ENCODE measurements around the gene SLC16A13. TPM values are rescaled to one million over a fixed set of nuclear protein-coding genes. Genes with fewer than 3 reads are reported as not detected.
A peak's percentile ranks its signal among the peaks of the same experiment; 100 is the strongest.
"Not testable (repeated sequence)": the region's sequence is repeated elsewhere in the genome, so short reads cannot be mapped to it uniquely, and the experiment has no call there.

The SLC16A13 gene
- total and polyA plus RNA-seq, 2 donors (not counting 3 experiments of a cell fraction or from before 2014, with no cell fraction given), result 16.8 to 24.7 TPM

- no peaks in the 10 kb centered on the region for H3K9me1 ChIP-seq (replicated peaks; ENCODE audit: control insufficient read depth, extremely low read depth, insufficient read depth, low read length)
- H3K4me3 ChIP-seq (replicated peaks in 1 of 3; ENCODE audit: insufficient read depth in 1 of 3, low read depth in 1 of 3, low read length in 3 of 3), result no peak overlapping the region
- H3K9ac ChIP-seq (replicated peaks; ENCODE audit: extremely low read depth, insufficient read depth, low read length), result no peak overlapping the region
- FAIRE-seq (no peak), DNase-seq (ENCODE audit: low read depth, low spot score) (no peak)
- CTCF ChIA-PET, result interaction anchor here (0.8 to 5.9 kb wide), 12 partner anchors 8 to 248 kb away, joined by 3 to 223 read pairs (median 3); no protein-coding TSS in a partner anchor
- H3K27ac ChIP-seq (ENCODE audit: insufficient read depth, low read depth, low read length), result no peak overlapping the region
- intact Hi-C loops (cut with micrococcal nuclease) (no loop called here), dilution Hi-C loops (cut with MboI; ENCODE audit: extremely low pct_ligation_motif_present, low sequenced_read_pairs) (no loop called here)
- peaks cover 13% of the 10 kb centered on the region for H3K4me1 ChIP-seq (ENCODE audit: control insufficient read depth, extremely low read depth, insufficient read depth, low read length)
- H3K27me3 ChIP-seq (ENCODE audit: control insufficient read depth in 2 of 2, insufficient read depth in 2 of 2, low read length in 2 of 2), result no peaks in the 10 kb centered on the region
- peak overlapping the region; percentile 17 for H2AFZ ChIP-seq (ENCODE audit: low read depth, low read length)
- H3K4me2 ChIP-seq (ENCODE audit: insufficient read depth, low read length), result no peak overlapping the region
- H3K79me2 ChIP-seq (ENCODE audit: control insufficient read depth, insufficient read depth, low read length), result no peaks in the 10 kb centered on the region
- POLR2A ChIA-PET, result no interaction called here
- H3K9me3 ChIP-seq (replicated peaks; ENCODE audit: control insufficient read depth, insufficient read depth, low read length), result no peaks in the 10 kb centered on the region
- BruUV-seq (replicated peaks), result no TSS peak
- TF ChIP-seq MYC (IDR thresholded peaks at IDR 0.05; ENCODE audit: low read depth, low read length), result no peak
- no peak for TF ChIP-seq JUN (IDR thresholded peaks at IDR 0.05; ENCODE audit: borderline replicate concordance, insufficient read depth, insufficient read length, low read depth)
- no peak for TF ChIP-seq POLR2AphosphoS5 (IDR thresholded peaks at IDR 0.05; ENCODE audit: insufficient read depth, low read depth, low read length)
- TF ChIP-seq, protein P1, sequence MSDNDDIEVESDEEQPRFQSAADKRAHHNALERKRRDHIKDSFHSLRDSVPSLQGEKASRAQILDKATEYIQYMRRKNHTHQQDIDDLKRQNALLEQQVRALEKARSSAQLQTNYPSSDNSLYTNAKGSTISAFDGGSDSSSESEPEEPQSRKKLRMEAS (IDR thresholded peaks at IDR 0.05; ENCODE audit: insufficient read depth, insufficient read length), result no peak
- no peak for TF ChIP-seq CTCF (IDR thresholded peaks at IDR 0.05; ENCODE audit: extremely low read depth in 1 of 2, insufficient read depth in 1 of 2, low read depth in 1 of 2, low read length in 2 of 2)
- TF ChIP-seq POLR2A (IDR thresholded peaks at IDR 0.05; ENCODE audit: low read depth, low read length), result no peak
- no peak for TF ChIP-seq EZH2 (IDR thresholded peaks at IDR 0.05; ENCODE audit: borderline replicate concordance, low read depth, low read length, severe bottlenecking)
- TF ChIP-seq GATA2 (IDR thresholded peaks at IDR 0.05; ENCODE audit: insufficient read depth, insufficient read length, low read depth, low read length), result no peak
- no peak for TF ChIP-seq FOS (IDR thresholded peaks at IDR 0.05; ENCODE audit: borderline replicate concordance, insufficient read depth, low read length)
- no peaks in the 10 kb centered on the region for H4K20me1 ChIP-seq (replicated peaks; ENCODE audit: control insufficient read depth, extremely low read depth, insufficient read depth, low read length)
- no peaks in the 10 kb centered on the region for H3K36me3 ChIP-seq (ENCODE audit: control insufficient read depth in 2 of 2, extremely low read depth in 1 of 2, insufficient read depth in 2 of 2, low read length in 2 of 2)
These were observed 13.2 kb downstream of the SLC16A13 start for GRCh38 chr17:7048968-7049367.

- POLR2A ChIA-PET; BruUV-seq (replicated peaks); H3K4me2 ChIP-seq (ENCODE audit: insufficient read depth, low read length); H3K79me2 ChIP-seq (ENCODE audit: control insufficient read depth, insufficient read depth, low read length); FAIRE-seq; DNase-seq (ENCODE audit: low read depth, low spot score); H3K36me3 ChIP-seq (ENCODE audit: control insufficient read depth in 2 of 2, extremely low read depth in 1 of 2, insufficient read depth in 2 of 2, low read length in 2 of 2); H3K9me1 ChIP-seq (replicated peaks; ENCODE audit: control insufficient read depth, extremely low read depth, insufficient read depth, low read length); intact Hi-C loops (cut with micrococcal nuclease); H4K20me1 ChIP-seq (replicated peaks; ENCODE audit: control insufficient read depth, extremely low read depth, insufficient read depth, low read length); H3K9ac ChIP-seq (replicated peaks; ENCODE audit: extremely low read depth, insufficient read depth, low read length); H3K9me3 ChIP-seq (replicated peaks; ENCODE audit: control insufficient read depth, insufficient read depth, low read length); dilution Hi-C loops (cut with MboI; ENCODE audit: extremely low pct_ligation_motif_present, low sequenced_read_pairs); H3K27me3 ChIP-seq (ENCODE audit: control insufficient read depth in 2 of 2, insufficient read depth in 2 of 2, low read length in 2 of 2); H2AFZ ChIP-seq (ENCODE audit: low read depth, low read length); H3K4me3 ChIP-seq (replicated peaks in 1 of 3; ENCODE audit: insufficient read depth in 1 of 3, low read depth in 1 of 3, low read length in 3 of 3); H3K27ac ChIP-seq (ENCODE audit: insufficient read depth, low read depth, low read length): not testable (repeated sequence)
- H3K4me1 ChIP-seq (ENCODE audit: control insufficient read depth, extremely low read depth, insufficient read depth, low read length), result peaks cover 12% of the 10 kb centered on the region
- CTCF ChIA-PET, result interaction anchor here (0.7 to 6.3 kb wide), 5 partner anchors 10 to 246 kb away, joined by 3 to 212 read pairs (median 3); no protein-coding TSS in a partner anchor
These were observed 14.8 kb downstream of the SLC16A13 start for GRCh38 chr17:7050583-7050982.
